Erythroblast (primary cell): Measurements from ENCODE around the gene UNC13B.

Experiments used
- GATA1 ChIP-seq: IDR thresholded peaks from 2 replicates; pipeline ENCODE4 v1.6.1; 2011; ENCODE audit warnings: low read depth, mild to moderate bottlenecking, control low read depth, low read length, moderate library complexity
- POLR2A ChIP-seq: IDR thresholded peaks from 2 replicates; pipeline ENCODE4 v1.6.1; 2011; ENCODE audit warnings: mild to moderate bottlenecking, low read length

DNA sequence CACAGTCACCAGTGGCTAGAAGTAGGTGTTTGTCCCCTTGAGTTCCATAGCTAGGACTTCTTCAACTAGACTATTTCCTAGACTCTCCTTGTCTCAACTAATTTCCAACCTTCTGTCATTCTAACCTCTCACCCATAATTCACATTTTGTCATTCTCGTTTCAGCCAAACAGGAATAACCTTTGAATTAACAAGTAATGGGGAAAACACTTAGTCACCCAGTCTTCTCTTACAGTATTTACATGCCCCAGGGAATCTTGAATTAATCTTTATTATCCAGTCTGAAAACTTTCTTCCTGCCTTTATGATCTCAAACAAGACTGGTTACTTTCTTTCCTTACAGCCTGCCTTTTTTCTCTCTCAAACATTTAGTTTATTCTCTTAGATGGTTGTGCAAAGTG is 264.8 kb downstream of the UNC13B start:
- no peak for TF ChIP-seq POLR2A
- TF ChIP-seq GATA1: no peak
